ENCODE measurements around the gene DPM3.

The DPM3 gene

GRCh38 chr1:155092131-155092530, 48.2 kb downstream of the DPM3 start:
- no peak for DNase-seq

GRCh38 chr1:155091071-155092051, 49.0 kb downstream of the DPM3 start:
- peak; percentile 84 for DNase-seq

Measured in DMS53 (cell line).